IPS-NIHi11 (cell line): ENCODE data around the gene SPNS1.
"Not testable (repeated sequence)": the region's sequence is repeated elsewhere in the genome, so short reads cannot be mapped to it uniquely, and the experiment has no call there.

ENCODE experiments used
- DNase-seq: peaks from one replicate; pipeline ENCODE4 v3.0.0; 2012; ENCODE audit warnings: mixed read lengths, low spot score

The SPNS1 gene

DNA sequence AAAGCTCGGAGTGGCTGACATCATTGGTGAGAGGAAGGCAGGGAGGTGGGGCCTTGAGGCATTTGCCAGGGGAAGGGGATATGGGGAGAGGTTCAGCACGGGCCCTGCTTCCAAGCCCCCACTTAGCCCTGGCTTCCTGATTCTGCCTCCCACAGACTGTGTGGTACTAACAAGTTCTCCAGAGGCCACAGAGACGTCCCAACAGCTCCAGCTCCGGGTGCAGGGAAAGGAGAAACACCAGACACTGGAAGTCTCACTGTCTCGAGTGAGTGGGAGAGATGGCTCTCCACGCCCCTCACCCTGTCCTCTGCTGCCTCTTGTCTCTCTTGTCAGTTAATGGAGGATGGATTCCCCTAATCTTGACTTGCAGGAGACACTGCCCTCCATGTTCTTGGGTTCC is 15.7 kb upstream of the SPNS1 start:
- no peak for DNase-seq

DNA sequence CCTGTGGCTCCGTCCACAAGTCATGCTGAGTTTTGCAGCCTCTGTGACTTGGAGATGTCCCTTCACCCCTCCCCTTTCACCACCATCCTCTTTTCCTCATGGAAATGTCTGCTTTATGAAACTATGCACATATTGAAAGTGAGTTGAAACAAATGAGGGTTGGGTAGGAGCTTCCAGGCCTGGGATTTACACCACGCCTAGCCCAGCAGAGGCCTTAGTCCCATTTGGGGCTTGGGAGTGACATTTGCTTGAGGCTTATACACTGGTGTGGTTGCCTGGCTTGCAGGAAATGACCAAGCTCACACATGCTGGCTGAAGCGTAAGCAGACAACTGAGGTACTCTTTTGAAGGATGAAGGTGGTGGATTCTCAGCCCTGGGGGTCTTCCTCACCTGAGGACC is 10.5 kb upstream of the SPNS1 start:
- no peak for DNase-seq

DNA sequence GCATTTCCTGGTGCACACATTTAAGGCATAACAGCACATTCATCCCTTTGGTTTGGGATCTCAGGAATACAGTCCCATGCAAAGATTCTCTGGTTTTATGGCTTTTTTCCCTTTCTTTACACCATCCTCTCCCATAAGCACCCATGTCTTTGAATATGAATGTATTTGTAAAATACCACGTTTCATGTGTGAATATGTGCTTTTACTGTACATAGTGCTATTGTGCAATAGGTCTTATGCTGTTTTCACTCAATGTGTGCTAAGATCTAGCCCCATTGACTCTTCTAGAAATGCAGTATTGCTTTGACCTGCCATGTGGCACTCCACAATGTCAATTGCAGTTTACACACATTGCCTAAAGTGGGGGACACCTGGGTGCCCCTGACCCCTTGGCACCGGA is 10.1 kb upstream of the SPNS1 start:
- DNase-seq = no peak

DNA sequence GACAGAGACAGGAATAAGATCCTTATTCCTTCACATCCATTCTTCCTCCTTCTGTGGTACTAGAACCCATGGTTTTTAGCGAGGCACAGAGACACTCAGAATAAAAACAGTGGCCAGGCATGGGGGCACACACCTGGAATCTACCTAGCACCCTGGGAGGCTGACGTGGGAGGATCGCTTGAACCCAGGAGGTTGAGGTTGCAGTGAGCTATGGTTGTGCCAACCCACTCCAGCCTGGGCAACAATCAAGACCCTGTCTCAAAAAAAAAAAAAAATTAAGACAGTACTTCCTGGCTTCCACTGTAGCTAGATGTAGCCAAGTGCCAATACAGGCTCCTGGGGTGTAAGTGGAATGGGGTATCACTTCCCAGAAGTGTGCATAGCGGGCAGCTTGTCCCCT is 7.4 kb upstream of the SPNS1 start:
- no peak for DNase-seq

DNA sequence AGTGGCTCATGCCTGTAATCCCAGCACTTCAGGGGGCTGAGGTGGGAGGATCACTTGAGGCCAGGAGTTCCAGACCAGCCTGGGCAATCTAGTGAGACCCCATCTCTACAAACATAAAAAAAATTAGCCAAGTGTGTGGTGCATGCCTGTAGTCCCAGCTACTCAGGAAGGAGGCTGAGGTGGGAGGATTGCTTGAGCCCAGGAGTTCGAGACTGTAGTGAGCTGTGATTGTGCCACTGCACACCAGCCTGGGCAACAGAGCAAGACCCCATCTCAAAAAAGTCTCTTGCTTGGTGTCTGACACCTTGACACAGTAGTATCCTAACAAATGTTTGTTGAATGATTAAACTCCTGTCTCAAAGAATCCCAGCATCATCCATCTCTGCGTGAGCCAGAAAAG is 4.9 kb upstream of the SPNS1 start:
- DNase-seq = not testable (repeated sequence)

DNA sequence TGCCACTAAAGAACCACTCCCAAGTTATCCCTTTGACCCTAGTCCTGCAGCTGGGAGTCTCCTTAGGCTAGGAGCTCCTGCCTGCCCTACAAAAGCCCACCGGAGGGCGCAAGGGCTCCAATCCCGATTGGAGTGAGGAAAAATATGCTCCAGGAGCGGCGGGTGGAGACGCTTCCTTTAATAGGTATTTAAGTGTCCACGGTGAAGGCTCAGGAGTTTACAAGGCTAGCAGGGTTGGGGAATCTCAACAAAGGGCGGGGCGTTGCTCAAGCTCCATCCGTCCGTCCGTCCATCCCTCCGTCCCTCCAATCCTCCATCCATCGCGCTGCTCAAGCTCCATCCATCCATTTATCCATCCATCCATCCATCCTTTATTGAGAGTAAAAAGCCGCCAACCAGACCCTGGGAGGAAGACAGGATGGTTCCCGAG is 556 bp upstream of the SPNS1 start:
- DNase-seq = peak; percentile 70

DNA sequence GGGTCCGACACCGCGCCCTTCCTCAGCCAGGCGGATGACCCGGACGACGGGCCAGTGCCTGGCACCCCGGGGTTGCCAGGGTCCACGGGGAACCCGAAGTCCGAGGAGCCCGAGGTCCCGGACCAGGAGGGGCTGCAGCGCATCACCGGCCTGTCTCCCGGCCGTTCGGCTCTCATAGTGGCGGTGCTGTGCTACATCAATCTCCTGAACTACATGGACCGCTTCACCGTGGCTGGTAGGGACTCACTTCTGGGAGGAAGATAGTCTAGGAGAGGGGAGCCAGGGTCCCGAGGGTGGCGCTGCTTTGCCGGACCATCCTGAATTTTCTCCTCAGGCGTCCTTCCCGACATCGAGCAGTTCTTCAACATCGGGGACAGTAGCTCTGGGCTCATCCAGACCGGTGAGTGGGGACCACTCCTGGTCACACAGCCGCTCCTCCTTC is 601 bp downstream of the SPNS1 start:
- DNase-seq = no peak

DNA sequence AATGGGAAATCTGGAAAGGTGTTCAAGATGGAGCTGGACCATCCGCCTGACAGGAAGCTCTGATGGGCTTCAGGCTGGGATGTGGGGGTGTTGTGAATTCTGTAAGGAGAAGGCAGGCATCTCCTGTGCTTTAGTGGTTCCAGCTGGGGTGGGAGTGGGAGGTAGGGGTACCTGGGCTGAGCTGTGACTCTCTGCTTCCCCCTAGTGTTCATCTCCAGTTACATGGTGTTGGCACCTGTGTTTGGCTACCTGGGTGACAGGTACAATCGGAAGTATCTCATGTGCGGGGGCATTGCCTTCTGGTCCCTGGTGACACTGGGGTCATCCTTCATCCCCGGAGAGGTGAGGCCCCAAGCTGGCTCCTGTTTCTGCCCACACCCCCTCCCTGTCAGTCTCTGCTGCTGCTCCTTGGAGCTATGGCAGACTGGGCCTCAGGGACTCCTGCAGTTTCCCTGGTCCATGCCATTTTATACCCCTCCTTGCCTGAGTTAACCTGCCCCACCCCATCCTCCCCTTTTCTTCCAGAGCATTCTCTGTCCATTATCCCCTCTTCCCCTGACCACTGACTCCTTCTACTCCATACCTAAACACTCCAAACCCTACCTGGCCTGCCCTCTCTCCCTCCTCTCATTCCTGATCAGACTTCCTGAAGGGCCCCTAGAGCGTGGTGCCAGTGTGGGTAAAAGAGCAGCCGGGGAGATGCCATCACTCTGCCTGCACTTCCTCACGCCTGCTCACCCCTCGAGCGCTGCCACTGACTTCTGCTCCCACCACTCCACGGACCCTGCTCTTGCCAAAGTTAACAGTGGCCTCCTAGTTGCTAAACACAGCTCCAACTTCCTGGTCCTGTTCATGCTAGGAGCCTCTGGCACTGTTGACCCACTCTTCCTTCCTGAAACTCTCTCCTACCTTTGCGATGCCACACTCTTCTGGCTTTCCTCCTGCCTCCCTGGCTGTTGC is 3.4 kb downstream of the SPNS1 start:
- DNase-seq = peak; percentile 78

DNA sequence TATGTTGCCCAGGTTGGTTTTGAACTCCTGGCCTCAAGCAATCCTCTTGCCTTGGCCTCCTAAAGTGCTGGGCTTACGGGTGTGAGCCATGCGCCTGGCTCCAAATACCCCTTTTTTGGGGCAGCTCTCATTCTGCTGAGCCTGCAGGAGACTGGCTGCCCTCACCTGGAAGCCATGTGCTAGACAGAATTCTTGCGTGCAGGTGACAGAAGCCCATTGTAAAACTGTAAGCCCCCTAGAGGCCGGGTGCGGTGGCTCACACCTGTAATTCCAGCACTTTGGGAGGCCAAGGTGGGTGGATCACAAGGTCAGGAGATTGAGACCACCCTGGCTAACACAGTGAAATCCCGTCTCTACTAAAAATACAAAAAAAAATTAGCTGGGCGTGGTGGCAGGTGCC is 5.8 kb downstream of the SPNS1 start:
- DNase-seq = not testable (repeated sequence)

DNA sequence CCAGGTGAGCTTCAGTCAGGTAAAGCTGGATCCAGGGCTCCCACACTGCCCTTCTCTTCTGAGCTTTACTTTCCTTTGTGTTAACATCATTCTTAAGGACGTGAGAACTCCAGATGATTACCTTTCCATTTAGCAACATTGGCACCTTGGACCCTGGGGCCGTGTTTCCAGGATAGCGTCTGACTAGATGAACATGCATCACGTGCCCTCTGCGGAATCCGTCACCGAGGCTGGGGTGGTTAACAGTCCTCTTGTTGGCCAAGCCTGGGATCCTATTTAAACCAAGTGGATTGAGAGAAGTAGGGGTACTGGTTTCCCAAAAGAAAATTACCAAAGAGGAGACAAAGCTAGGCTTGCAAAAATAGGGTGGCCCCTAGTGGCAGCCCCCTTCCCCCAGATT is 6.4 kb downstream of the SPNS1 start:
- no peak for DNase-seq

DNA sequence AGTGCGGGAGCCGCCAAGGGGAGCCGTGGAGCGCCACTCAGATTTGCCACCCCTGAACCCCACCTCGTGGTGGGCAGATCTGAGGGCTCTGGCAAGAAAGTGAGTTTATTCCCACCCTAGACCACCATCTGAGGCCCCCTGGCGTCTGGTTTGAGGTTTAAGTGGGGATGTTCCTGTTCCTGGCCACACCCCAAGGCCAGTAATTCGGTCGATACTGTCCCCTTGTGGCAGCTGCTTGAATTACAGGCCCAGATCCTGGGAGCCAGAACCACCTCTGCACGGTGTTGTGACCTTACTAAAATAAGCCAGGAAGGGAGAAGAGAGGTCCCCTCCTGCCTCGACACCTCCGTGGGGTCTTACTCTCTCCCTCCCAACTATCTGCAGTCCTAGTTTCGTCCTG is 6.9 kb downstream of the SPNS1 start:
- DNase-seq = peak; percentile 87

DNA sequence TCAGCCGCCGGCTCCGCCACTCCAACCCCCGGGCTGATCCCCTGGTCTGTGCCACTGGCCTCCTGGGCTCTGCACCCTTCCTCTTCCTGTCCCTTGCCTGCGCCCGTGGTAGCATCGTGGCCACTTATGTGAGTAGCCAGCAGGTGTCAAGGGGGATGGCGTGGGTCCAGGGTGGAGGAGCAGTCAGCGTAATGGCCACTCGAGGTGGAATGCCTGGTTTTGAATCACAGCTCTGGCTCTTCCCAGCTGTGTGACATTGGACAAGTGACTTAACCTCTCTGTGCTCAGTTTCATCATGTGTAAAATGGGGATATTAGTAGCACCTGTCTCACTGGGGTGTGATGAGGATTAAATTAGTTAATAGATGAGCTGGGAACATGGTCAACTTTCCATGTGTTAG is 7.8 kb downstream of the SPNS1 start:
- no peak for DNase-seq

DNA sequence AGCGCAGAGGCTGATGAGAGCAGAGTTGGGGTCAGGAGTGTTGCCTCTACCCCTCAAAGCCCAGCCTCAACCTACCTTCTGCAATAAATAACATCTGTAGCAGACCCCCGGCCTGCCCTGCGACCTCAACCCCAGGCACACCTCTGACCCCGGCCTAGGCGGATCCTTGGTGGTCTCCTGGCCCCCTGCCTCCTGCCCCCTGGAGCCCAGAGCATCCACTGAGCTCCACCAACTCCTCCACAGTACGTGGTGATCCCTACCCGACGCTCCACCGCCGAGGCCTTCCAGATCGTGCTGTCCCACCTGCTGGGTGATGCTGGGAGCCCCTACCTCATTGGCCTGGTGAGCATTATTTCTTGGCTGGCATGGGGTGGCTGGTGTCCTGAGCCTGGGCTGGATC is 8.4 kb downstream of the SPNS1 start:
- DNase-seq = no peak

DNA sequence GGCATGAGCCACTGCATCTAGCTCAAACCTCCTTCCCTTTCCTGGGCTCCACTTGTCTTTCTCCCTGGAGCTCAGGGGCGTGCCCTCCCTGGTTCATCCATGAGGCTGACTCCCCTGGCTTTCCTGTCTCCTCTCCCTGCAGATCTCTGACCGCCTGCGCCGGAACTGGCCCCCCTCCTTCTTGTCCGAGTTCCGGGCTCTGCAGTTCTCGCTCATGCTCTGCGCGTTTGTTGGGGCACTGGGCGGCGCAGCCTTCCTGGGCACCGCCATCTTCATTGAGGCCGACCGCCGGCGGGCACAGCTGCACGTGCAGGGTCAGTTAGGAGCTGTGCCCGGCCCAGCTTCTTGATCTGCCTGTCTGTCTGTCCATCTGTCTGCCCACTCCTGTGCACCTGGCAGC is 9.1 kb downstream of the SPNS1 start:
- no peak for DNase-seq

DNA sequence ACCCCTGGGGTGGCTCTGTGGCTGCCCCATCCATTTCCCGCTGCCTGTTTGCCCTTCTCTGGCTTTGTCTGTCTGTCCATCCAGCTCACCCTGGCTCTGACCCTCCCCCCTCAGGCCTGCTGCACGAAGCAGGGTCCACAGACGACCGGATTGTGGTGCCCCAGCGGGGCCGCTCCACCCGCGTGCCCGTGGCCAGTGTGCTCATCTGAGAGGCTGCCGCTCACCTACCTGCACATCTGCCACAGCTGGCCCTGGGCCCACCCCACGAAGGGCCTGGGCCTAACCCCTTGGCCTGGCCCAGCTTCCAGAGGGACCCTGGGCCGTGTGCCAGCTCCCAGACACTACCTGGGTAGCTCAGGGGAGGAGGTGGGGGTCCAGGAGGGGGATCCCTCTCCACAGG is 9.5 kb downstream of the SPNS1 start:
- no peak for DNase-seq

DNA sequence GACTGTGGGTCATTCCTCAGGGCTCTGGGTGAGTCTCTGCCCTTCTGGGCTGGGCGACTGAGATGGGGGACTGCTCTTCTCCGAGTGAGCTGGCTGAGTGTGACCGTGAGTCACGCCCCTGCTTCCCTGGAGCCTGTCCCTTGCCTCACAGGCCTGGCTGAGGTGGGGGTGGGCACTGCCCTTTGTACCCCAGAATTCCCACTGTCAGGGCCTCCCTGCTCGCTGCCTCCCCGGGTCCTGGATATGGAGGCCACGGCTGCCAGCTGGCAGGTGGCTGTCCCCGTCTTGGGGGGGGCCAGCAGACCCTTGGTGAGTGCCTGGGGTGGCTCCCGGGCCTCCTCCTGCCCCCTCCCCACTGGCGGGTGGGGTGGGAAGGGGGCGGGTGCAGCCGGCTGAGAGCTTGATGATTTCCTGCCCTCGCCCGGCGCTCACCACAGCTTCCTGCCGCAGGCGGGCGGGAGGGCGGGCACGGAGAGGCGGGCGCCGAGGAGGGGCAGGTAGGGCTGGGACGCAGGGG is 10.1 kb downstream of the SPNS1 start, which contains the start of gene LAT:
Gene LAT, plus strand, starts transcription at position 434 of the 517 bp plus-strand sequence. CDS start 366 bp downstream, outside the sequence.
- no peak for DNase-seq

DNA sequence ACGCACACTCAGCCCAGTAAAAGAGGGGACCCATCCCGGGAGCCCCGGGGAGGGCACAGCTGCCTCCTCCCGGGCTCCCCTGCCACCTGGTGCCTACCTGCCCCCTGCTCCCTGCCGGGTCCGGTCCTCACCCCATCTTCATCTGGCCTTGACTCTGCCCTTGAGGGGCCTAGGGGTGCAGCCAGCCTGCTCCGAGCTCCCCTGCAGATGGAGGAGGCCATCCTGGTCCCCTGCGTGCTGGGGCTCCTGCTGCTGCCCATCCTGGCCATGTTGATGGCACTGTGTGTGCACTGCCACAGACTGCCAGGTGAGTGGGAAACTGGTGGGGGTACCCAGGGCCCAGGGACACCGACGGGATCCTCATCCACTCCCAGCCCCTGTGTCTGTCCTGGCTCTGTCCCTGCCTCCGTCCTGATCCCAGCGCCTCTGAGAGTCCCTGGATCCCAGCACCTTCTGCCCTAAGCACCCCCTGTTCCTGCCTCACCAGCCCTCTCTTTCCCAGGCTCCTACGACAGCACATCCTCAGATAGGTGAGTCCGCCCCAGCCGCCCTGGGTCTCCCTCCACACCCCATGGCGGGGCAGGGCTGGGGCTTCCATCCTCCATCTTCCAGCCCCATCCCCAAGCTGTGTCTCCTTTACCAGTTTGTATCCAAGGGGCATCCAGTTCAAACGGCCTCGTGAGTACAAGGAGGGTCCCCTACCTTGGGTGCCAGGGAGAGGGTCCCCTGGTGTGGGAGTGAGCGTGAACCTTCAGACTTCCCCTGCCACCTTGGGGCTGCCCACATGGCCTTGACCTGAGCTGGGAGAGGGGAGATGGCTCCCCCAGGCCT is 10.8 kb downstream of the SPNS1 start:
- DNase-seq = no peak

DNA sequence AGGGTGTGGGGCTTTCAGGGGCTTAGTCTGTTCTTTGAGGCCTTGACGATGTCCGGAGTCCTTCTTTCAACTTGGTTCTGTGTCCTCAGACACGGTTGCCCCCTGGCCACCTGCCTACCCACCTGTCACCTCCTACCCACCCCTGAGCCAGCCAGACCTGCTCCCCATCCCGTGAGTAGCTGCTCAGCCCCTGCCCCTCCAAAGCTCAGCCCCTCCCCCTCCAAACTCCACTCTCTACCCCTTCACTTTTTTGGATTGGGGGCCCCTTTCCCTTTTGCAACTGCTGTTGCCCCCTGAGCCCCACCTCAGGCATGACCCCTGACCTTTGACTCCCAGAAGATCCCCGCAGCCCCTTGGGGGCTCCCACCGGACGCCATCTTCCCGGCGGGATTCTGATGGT is 11.5 kb downstream of the SPNS1 start:
- DNase-seq = no peak

DNA sequence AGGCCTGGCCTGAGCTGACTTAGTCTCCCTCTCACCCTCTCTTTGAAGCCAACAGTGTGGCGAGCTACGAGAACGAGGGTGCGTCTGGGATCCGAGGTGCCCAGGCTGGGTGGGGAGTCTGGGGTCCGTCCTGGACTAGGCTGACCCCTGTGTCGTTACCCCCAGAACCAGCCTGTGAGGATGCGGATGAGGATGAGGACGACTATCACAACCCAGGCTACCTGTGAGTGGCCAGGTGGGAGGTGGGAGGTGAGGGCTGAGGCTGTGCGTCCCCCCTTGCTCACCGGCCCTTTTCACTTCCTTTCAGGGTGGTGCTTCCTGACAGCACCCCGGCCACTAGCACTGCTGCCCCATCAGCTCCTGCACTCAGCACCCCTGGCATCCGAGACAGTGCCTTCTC is 11.9 kb downstream of the SPNS1 start:
- DNase-seq = no peak

DNA sequence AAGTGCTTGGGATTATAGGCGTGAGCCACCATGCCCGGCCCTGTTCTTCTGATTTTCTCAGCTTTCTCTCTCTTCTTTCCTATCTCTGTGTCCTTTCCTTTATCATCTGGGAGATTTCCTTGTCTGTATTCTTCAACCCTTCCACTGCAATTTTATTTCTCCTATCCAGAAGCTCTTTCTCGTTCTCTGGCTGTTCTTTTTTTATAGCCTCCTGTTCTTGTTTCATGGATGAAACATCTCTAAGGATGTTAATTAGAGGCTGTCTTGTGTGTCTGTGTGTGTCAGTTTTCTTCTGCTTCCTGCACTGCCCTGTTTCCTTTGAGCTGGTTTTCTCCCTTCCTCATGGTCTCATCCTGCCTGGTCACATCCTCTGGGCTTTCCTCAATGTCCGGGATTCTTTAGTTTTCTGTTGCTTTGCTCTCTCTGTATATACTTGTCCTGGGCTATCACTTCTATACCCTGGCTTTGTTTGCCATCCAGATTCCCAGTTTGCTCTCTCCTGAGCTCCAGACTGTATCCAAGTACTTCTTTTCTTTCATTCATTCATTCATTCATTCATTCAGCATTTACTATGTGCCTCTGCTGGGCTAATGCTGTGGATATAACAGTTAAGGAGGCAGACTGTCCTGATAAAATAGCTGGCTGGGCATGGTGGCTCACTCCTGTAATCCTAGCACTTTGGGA is 12.7 kb downstream of the SPNS1 start:
- no peak for DNase-seq

DNA sequence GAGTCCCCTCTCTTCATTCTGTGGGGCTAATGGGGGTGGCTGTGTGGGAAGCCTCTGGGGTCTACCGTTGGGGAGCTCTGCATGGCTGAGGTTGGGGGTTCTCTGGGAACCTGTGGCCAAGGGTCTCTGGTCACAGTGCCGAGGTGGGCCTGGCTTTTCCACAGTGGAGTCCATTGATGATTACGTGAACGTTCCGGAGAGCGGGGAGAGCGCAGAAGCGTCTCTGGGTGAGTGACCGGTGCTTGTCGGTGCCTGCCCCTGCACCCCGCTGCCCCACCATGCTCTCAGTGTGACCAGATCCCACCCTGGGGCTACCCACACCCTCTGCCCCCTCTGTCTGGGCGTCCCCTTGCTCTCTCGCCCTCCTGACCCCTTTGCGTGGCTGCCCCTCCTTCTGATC is 14.8 kb downstream of the SPNS1 start:
- no peak for DNase-seq
